ENCODE results near the gene PDE4D.
"Not testable (repeated sequence)": the region's sequence is repeated elsewhere in the genome, so short reads cannot be mapped to it uniquely, and the experiment has no call there.

The PDE4D gene

GRCh38 chr5:59768152-59769040, 125.1 kb downstream of the PDE4D start:
- TF ChIP-seq Cebpa-rat (IDR thresholded peaks at IDR 0.05): no peak
- no peak overlapping the region for H3K4me3 ChIP-seq
- peaks cover 0 to 11% (median 8%) of the 10 kb centered on the region in 11 experiments; a peak in 8 of 22 replicates for H3K27me3 ChIP-seq
- H4K20me1 ChIP-seq: no peaks in the 10 kb centered on the region
- H3K9me3 ChIP-seq (replicated peaks in 1 of 11): no peaks in the 10 kb centered on the region
- H3K4me1 ChIP-seq: peaks cover 0 to 9% (median 2%) of the 10 kb centered on the region in 10 experiments; a peak in 8 of 20 replicates
- peak overlapping the region in 8 of 11 experiments; percentile 8 to 47 (median 25); a peak in 10 of 22 replicates for H3K4me2 ChIP-seq
- H3K36me3 ChIP-seq: no peaks in the 10 kb centered on the region
- H3K9ac ChIP-seq: no peak overlapping the region
- no peak overlapping the region for H3K27ac ChIP-seq

GRCh38 chr5:59767681-59768151, 125.8 kb downstream of the PDE4D start:
- no peak for TF ChIP-seq Cebpa-rat (IDR thresholded peaks at IDR 0.05)
- Histone ChIP-seq H3K4me3 (no peak overlapping the region), H3K27me3 (peaks cover 0 to 11% (median 8%) of the 10 kb centered on the region in 11 experiments; a peak in 8 of 22 replicates), H3K4me2 (no peak overlapping the region), H3K27ac (no peak overlapping the region), H3K9ac (no peak overlapping the region), H3K9me3 (replicated peaks in 1 of 11) (no peaks in the 10 kb centered on the region), H3K4me1 (peaks cover 0 to 9% (median 2%) of the 10 kb centered on the region in 10 experiments; a peak in 8 of 20 replicates), H4K20me1 (no peaks in the 10 kb centered on the region), H3K36me3 (no peaks in the 10 kb centered on the region)

- H3K4me2 ChIP-seq: no peak overlapping the region
- no peak overlapping the region for H3K27ac ChIP-seq
- no peaks in the 10 kb centered on the region for H3K36me3 ChIP-seq
- no peak for TF ChIP-seq Cebpa-rat (IDR thresholded peaks at IDR 0.05)
- H3K4me3 ChIP-seq: no peak overlapping the region
- H3K9ac ChIP-seq: no peak overlapping the region
- no peaks in the 10 kb centered on the region for H4K20me1 ChIP-seq
- no peaks in the 10 kb centered on the region for H3K9me3 ChIP-seq (replicated peaks in 1 of 11)
- H3K4me1 ChIP-seq: peaks cover 0 to 9% (median 2%) of the 10 kb centered on the region in 10 experiments; a peak in 8 of 20 replicates
- peaks cover 0 to 11% (median 8%) of the 10 kb centered on the region in 11 experiments; a peak in 8 of 22 replicates for H3K27me3 ChIP-seq
Observed at GRCh38 chr5:59767211-59767605, 126.3 kb downstream of the PDE4D start.

- Histone ChIP-seq H3K4me2 (no peak overlapping the region), H3K36me3 (no peaks in the 10 kb centered on the region), H3K4me3 (no peak overlapping the region), H3K27ac (no peak overlapping the region), H3K4me1 (peaks cover 0 to 9% (median 2%) of the 10 kb centered on the region in 10 experiments; a peak in 8 of 20 replicates), H3K9me3 (replicated peaks in 1 of 11) (no peaks in the 10 kb centered on the region), H3K9ac (no peak overlapping the region), H3K27me3 (peaks cover 0 to 11% (median 8%) of the 10 kb centered on the region in 11 experiments; a peak in 8 of 22 replicates), H4K20me1 (no peaks in the 10 kb centered on the region)
- TF ChIP-seq Cebpa-rat (IDR thresholded peaks at IDR 0.05): no peak
Observed at GRCh38 chr5:59766427-59767210, 126.9 kb downstream of the PDE4D start.

- Histone ChIP-seq H4K20me1 (no peaks in the 10 kb centered on the region), H3K9me3 (replicated peaks in 1 of 11) (no peaks in the 10 kb centered on the region), H3K36me3 (no peaks in the 10 kb centered on the region), H3K27ac (no peak overlapping the region), H3K4me1 (peaks cover 0 to 9% (median 2%) of the 10 kb centered on the region in 10 experiments; a peak in 8 of 20 replicates), H3K4me3 (no peak overlapping the region), H3K9ac (no peak overlapping the region), H3K27me3 (peaks cover 0 to 11% (median 8%) of the 10 kb centered on the region in 11 experiments; a peak in 8 of 22 replicates), H3K4me2 (no peak overlapping the region)
- no peak for TF ChIP-seq Cebpa-rat (IDR thresholded peaks at IDR 0.05)
Observed at GRCh38 chr5:59765446-59765845, 128.1 kb downstream of the PDE4D start.

GRCh38 chr5:59764361-59764760, 129.2 kb downstream of the PDE4D start:
- Histone ChIP-seq H3K27me3 (peaks cover 0 to 11% (median 8%) of the 10 kb centered on the region in 11 experiments; a peak in 8 of 22 replicates), H3K27ac (no peak overlapping the region), H3K4me3 (no peak overlapping the region), H3K9ac (no peak overlapping the region), H3K4me1 (peaks cover 0 to 9% (median 2%) of the 10 kb centered on the region in 10 experiments; a peak in 8 of 20 replicates), H3K4me2 (no peak overlapping the region), H3K36me3 (no peaks in the 10 kb centered on the region), H3K9me3 (replicated peaks in 1 of 11) (no peaks in the 10 kb centered on the region), H4K20me1 (no peaks in the 10 kb centered on the region)
- TF ChIP-seq Cebpa-rat (IDR thresholded peaks at IDR 0.05): no peak

GRCh38 chr5:59763541-59763940, 130.0 kb downstream of the PDE4D start:
- no peak for TF ChIP-seq Cebpa-rat (IDR thresholded peaks at IDR 0.05)
- H3K4me2 ChIP-seq: no peak overlapping the region
- H3K27me3 ChIP-seq: peaks cover 0 to 9% (median 6%) of the 10 kb centered on the region in 11 experiments; a peak in 8 of 22 replicates
- no peak overlapping the region for H3K4me3 ChIP-seq
- H3K36me3 ChIP-seq: no peaks in the 10 kb centered on the region
- H4K20me1 ChIP-seq: no peaks in the 10 kb centered on the region
- H3K9ac ChIP-seq: no peak overlapping the region
- H3K9me3 ChIP-seq (replicated peaks in 1 of 11): no peaks in the 10 kb centered on the region
- peaks cover 0 to 4% (median 1%) of the 10 kb centered on the region in 10 experiments; a peak in 7 of 20 replicates for H3K4me1 ChIP-seq
- H3K27ac ChIP-seq: no peak overlapping the region

- not testable (repeated sequence) for H3K27me3 ChIP-seq; H3K9ac ChIP-seq; H3K36me3 ChIP-seq; H3K4me3 ChIP-seq; H3K9me3 ChIP-seq (replicated peaks in 1 of 11); H3K27ac ChIP-seq; H3K4me2 ChIP-seq; H4K20me1 ChIP-seq; H3K4me1 ChIP-seq
Observed at GRCh38 chr5:59762232-59762631, 131.3 kb downstream of the PDE4D start.

- no peaks in the 10 kb centered on the region for H3K27me3 ChIP-seq
- no peak overlapping the region for H3K9ac ChIP-seq
- H3K4me2 ChIP-seq: no peak overlapping the region
- H3K36me3 ChIP-seq: no peaks in the 10 kb centered on the region
- H3K9me3 ChIP-seq (replicated peaks in 1 of 11): no peaks in the 10 kb centered on the region
- H4K20me1 ChIP-seq: no peaks in the 10 kb centered on the region
- no peak overlapping the region for H3K4me3 ChIP-seq
- no peaks in the 10 kb centered on the region for H3K4me1 ChIP-seq
- no peak overlapping the region for H3K27ac ChIP-seq
- no peak for TF ChIP-seq Cebpa-rat (IDR thresholded peaks at IDR 0.05)
Observed at GRCh38 chr5:59760785-59761348, 132.7 kb downstream of the PDE4D start.

Measured in BLaER1 treated with 17β-estradiol and CSF1 and Interleukin-3, amounts not matched to agents 10 nM and 100 nM (cell line).